ENCODE data around the gene SLC16A3.

GRCh38 chr17:82218349-82219075 is 10.3 kb upstream of the SLC16A3 start:
- TF ChIP-seq GATA2 (IDR thresholded peaks at IDR 0.05; ENCODE audit: low read depth, low read length) (no peak), GATA3 (IDR thresholded peaks at IDR 0.05; ENCODE audit: low read depth, low read length) (no peak)

Measured in SH-SY5Y (cell line).